K562 (cell line): ENCODE results near the gene COL11A2. TPM values are rescaled to one million over a fixed set of nuclear protein-coding genes. Genes with fewer than 3 reads are reported as not detected.
A peak's percentile ranks its signal among the peaks of the same experiment; 100 is the strongest.
"Not testable (repeated sequence)": the region's sequence is repeated elsewhere in the genome, so short reads cannot be mapped to it uniquely, and the experiment has no call there.

Experiments used
- ATAC-seq: fragments of 200-7000 bp; cut with Tn5 transposase; 3 replicates; pipeline ENCODE4 v1.9.1; 2020; ENCODE audit warnings: moderate library complexity
- BruUV-seq: library from RNA; stranded (reverse); fragments of 400-500 nt; replicated peaks from 2 replicates; lab custom pipeline; 2021; lab: Mats Ljungman, UMichigan
- CTCF ChIA-PET: fragments of 300-600 bp; formaldehyde crosslinking; extraction: SDS; loops from one replicate; lab custom pipeline; 2021; ENCODE audit warnings: low intra/inter-chr PET ratio; lab: Yijun Ruan, JAX
- POLR2A ChIA-PET: fragments of 300-600, 350-650 bp; sonication (Branson Sonifier 250); formaldehyde crosslinking; extraction: SDS; loops from one replicate; lab custom pipeline; 2021; ENCODE audit warnings: antibody characterized with exemption, inconsistent platforms; lab: Yijun Ruan, JAX
- DNase-seq, 4 experiments: peaks; one replicate each; pipeline versions ENCODE4 v3.0.0 to v3.0.0-alpha.2; 2011 to 2018; ENCODE audit warnings: low spot score in 3 of 4, mixed read lengths in 3 of 4; ENCODE audit errors: extremely low read depth in 1 of 4
- FAIRE-seq: peaks from 2 replicates; lab custom pipeline; 2011; peaks lifted over from hg19 to GRCh38; lab: Jason Lieb, UNC
- H2AFZ ChIP-seq: 2 replicates; pipeline ENCODE4 v1.6.0; 2011; ENCODE audit warnings: low read depth, low read length, control low read depth, inconsistent platforms
- H3K27ac ChIP-seq: fragments of 200-600 bp; 3 replicates; pipeline ENCODE4 v1.8.0; 2011; ENCODE audit warnings: low read depth, mild to moderate bottlenecking, control low read depth, inconsistent platforms, low read length, moderate library complexity, mixed read lengths; ENCODE audit errors: extremely low read depth
- H3K27me3 ChIP-seq, 2 experiments: fragments of 300-600 bp in 1 of 2; 2 replicates in 1 of 2; 3 replicates in 1 of 2; pipeline versions ENCODE4 v1.6.0 to v1.8.0; 2011; ENCODE audit warnings: inconsistent platforms in 2 of 2, low read length in 2 of 2, mild to moderate bottlenecking in 1 of 2, mixed read lengths in 1 of 2, moderate library complexity in 1 of 2; ENCODE audit not compliant: control insufficient read depth in 2 of 2, insufficient read depth in 2 of 2
- H3K36me3 ChIP-seq: fragments of 300-600 bp; 3 replicates; pipeline ENCODE4 v1.8.0; 2011; ENCODE audit warnings: mild to moderate bottlenecking, low read length, inconsistent platforms; ENCODE audit not compliant: control insufficient read depth, insufficient read depth
- H3K4me1 ChIP-seq, 2 experiments: fragments of 200-600 bp in 1 of 2; replicated peaks in 1 of 2; 2 replicates in 1 of 2; 3 replicates in 1 of 2; pipeline versions ENCODE4 v1.5.1 to v1.8.0; 2011; ENCODE audit warnings: inconsistent platforms in 2 of 2, low read length in 2 of 2, mild to moderate bottlenecking in 1 of 2, mixed read lengths in 1 of 2, moderate library complexity in 1 of 2; ENCODE audit not compliant: control insufficient read depth in 2 of 2, insufficient read depth in 2 of 2
- H3K4me2 ChIP-seq: 2 replicates; pipeline ENCODE4 v1.6.1; 2011; ENCODE audit warnings: low read length, control low read depth, inconsistent platforms, mixed read lengths; ENCODE audit not compliant: insufficient read depth
- H3K4me3 ChIP-seq: fragments of 200-600 bp; sonication (generic), shearing (Covaris generic); 2 replicates; pipeline ENCODE4 v1.5.1; 2016; ENCODE audit warnings: control low read depth, inconsistent platforms
- H3K79me2 ChIP-seq: fragments of 200-600 bp; 3 replicates; pipeline ENCODE4 v1.8.0; 2011; ENCODE audit warnings: low read length, inconsistent platforms; ENCODE audit not compliant: control insufficient read depth, insufficient read depth
- H3K9ac ChIP-seq, 2 experiments: 2 replicates each; pipeline versions ENCODE4 v1.6.0 to v1.6.1; 2011; ENCODE audit warnings: low read depth in 2 of 2, low read length in 2 of 2, control low read depth in 1 of 2, inconsistent platforms in 1 of 2, mild to moderate bottlenecking in 1 of 2, mixed read lengths in 1 of 2; ENCODE audit not compliant: insufficient read depth in 1 of 2
- H3K9me1 ChIP-seq: one replicate; pipeline ENCODE4 v1.6.0; 2011; ENCODE audit warnings: inconsistent platforms, mild to moderate bottlenecking, low read length, moderate library complexity; ENCODE audit not compliant: control insufficient read depth, insufficient read depth
- H3K9me3 ChIP-seq: replicated peaks from 2 replicates; pipeline ENCODE4 v1.5.1; 2011; ENCODE audit warnings: low read depth, low read length, inconsistent platforms; ENCODE audit not compliant: control insufficient read depth, insufficient read depth
- H4K20me1 ChIP-seq: replicated peaks from 2 replicates; pipeline ENCODE4 v1.6.1; 2011; ENCODE audit warnings: low read length, inconsistent platforms, mixed read lengths; ENCODE audit not compliant: control insufficient read depth, insufficient read depth
- KDM5B ChIP-seq: fragments of 200-600 bp; sonication (generic); IDR thresholded peaks from 2 replicates; pipeline ENCODE4 v1.6.1; 2012; ENCODE audit warnings: low read depth, mild to moderate bottlenecking, moderate library complexity, low read length, control low read depth, inconsistent platforms; ENCODE audit not compliant: insufficient replicate concordance
- ZNF407 ChIP-seq: fragments of 450-650 bp; IDR thresholded peaks from 2 replicates; pipeline ENCODE4 v1.6.1; 2016; ENCODE audit warnings: low read depth
- WGBS: fragments of 100-300 bp; shearing (Covaris generic); methylation state at CpG from one replicate; pipeline ENCODE4 v1.1.6; 2016; ENCODE audit warnings: low coverage, mixed read lengths; ENCODE audit not compliant: insufficient coverage; ENCODE audit errors: missing lambda C conversion rate; 5-methylcytosine and 5-hydroxymethylcytosine counted together
- in situ Hi-C: fragments of 300-500 bp; cut with MboI; formaldehyde crosslinking; loops from 4 replicates; pipeline ENCODE4 v1.15.0; 2018; ENCODE audit warnings: inconsistent platforms, mixed read lengths
- intact Hi-C: fragments of 100-400 bp; cut with micrococcal nuclease; formaldehyde crosslinking; loops from 2 replicates; pipeline ENCODE4 v1.14.2; 2022
- polyA plus RNA-seq, 8 experiments: library from polyadenylated mRNA; depleted of rRNA in 4 of 8; stranded (reverse) in 5 of 8; unstranded in 3 of 8; fragments of >200 nt; fragmentation: Nextera tagmentation in 2 of 8; fragmentation: Illumina TruSeq in 1 of 8; extraction: Ambion mirVana in 2 of 8; extraction: Trizol in 1 of 8; gene quantifications; 2 replicates each; pipeline versions ENCODE4 v1.2.1 to v1.2.3, GENCODE V29; 2011 to 2014; ENCODE audit warnings: inconsistent platforms in 1 of 8, missing spikeins in 1 of 8
- total RNA-seq, 7 experiments: library from RNA; depleted of rRNA in 6 of 7; stranded (reverse); fragments of >200 nt in 6 of 7; fragmentation: Illumina TruSeq in 2 of 7; extraction: Trizol in 2 of 7; gene quantifications; 2 replicates each; pipeline versions ENCODE4 v1.2.1 to v1.2.3, GENCODE V29; 2011 to 2021; ENCODE audit warnings: low replicate concordance in 1 of 7

Gene COL11A2
- total and polyA plus RNA-seq, 9 of the 15 experiments (the other 6 are each of a cell fraction or from before 2014, with no cell fraction given) = 0.04 to 0.35 (median 0.09) TPM; not detected in 1

GRCh38 chr6:33235221-33235634 lies 43.0 kb upstream of the COL11A2 start (continued):
- no peak for TF ChIP-seq ZNF407
- no peak for TF ChIP-seq KDM5B

GRCh38 chr6:33226503-33227120 lies 34.3 kb upstream of the COL11A2 start:
- H3K27ac ChIP-seq, FAIRE-seq, CTCF ChIA-PET, BruUV-seq, in situ Hi-C loops, intact Hi-C loops, H3K4me1 ChIP-seq, H4K20me1 ChIP-seq, H3K36me3 ChIP-seq, H3K9me3 ChIP-seq, H3K4me3 ChIP-seq, H3K9me1 ChIP-seq, H3K9ac ChIP-seq, H2AFZ ChIP-seq, H3K79me2 ChIP-seq, ATAC-seq, H3K4me2 ChIP-seq: not testable (repeated sequence)
- DNase-seq = peak in 1 of 4 experiments; percentile 0
- POLR2A ChIA-PET = interaction anchor here (0.6 to 2.8 kb wide), 3 partner anchors 13 to 196 kb away, joined by 3 to 7 read pairs (median 6); partner anchors contain the start of gene RING1
- 18% methylated on average over 14 of the region's 14 CpGs for WGBS
- peaks cover 18 to 25% of the 10 kb centered on the region in 2 experiments for H3K27me3 ChIP-seq
